DND-41 (cell line): Measurements from ENCODE around the gene SPIN4.

Experiments used
- EZH2 ChIP-seq: IDR thresholded peaks from 3 replicates; pipeline ENCODE4 v1.6.1; 2012; ENCODE audit warnings: borderline replicate concordance, low read depth, mild to moderate bottlenecking, moderate library complexity, low read length, inconsistent platforms; ENCODE audit not compliant: severe bottlenecking
- TF ChIP-seq, protein P1 (sequence below): IDR thresholded peaks from 2 replicates; pipeline ENCODE4 v1.5.1; 2012; ENCODE audit warnings: borderline replicate concordance, low read length, moderate library complexity, mild to moderate bottlenecking; ENCODE audit not compliant: poor library complexity, severe bottlenecking; ENCODE audit errors: extremely low read depth

DNA sequence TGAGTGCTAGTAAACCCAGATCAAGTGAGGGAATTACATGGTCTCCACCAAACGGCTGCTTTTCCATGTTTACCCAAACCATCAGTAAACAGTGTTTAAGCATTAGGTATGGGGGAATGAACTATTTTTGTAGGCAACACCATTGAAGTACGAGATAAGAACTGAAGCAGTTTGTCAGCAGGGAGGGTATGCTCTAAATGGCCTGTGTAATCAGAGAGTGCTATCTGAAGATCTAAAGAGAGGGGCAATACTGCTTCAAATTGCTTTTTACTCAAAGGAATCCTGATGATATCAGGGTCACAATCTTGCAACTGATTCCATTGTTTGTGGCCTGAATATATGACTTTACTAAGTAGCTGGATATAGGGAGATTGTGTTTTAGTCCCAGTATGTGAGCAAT lies 10.4 kb upstream of the SPIN4 start:
- no peak for TF ChIP-seq EZH2
- TF ChIP-seq, protein P1, sequence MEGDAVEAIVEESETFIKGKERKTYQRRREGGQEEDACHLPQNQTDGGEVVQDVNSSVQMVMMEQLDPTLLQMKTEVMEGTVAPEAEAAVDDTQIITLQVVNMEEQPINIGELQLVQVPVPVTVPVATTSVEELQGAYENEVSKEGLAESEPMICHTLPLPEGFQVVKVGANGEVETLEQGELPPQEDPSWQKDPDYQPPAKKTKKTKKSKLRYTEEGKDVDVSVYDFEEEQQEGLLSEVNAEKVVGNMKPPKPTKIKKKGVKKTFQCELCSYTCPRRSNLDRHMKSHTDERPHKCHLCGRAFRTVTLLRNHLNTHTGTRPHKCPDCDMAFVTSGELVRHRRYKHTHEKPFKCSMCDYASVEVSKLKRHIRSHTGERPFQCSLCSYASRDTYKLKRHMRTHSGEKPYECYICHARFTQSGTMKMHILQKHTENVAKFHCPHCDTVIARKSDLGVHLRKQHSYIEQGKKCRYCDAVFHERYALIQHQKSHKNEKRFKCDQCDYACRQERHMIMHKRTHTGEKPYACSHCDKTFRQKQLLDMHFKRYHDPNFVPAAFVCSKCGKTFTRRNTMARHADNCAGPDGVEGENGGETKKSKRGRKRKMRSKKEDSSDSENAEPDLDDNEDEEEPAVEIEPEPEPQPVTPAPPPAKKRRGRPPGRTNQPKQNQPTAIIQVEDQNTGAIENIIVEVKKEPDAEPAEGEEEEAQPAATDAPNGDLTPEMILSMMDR: no peak
